MV-4-11 (cell line): Measurements from ENCODE around the gene ANAPC10.
"Not testable (repeated sequence)": the region's sequence is repeated elsewhere in the genome, so short reads cannot be mapped to it uniquely, and the experiment has no call there.

Experiments
- DNase-seq: peaks from one replicate; lab custom pipeline; 2025; lab: John Stamatoyannopoulos, UW

Gene ANAPC10

DNA sequence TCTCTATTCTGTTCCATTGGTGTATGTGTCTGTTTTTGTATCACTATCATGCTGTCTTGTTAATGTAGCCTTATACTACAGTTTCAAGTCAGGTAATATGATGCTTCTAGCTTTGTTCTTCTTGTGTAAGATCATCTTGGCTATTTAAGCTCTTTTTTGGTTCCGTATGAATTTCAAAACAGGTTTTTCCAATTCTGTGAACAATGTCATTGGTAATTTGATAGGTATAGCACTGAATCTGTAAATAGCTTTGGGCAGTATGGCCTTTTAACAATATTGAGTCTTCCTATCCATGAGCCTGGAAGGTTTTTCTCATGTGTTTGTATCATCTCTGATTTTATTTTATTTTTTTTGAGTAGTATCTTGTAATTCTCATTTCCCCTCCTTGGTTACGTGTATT is 94.3 kb downstream of the ANAPC10 start:
- no peak for DNase-seq

DNA sequence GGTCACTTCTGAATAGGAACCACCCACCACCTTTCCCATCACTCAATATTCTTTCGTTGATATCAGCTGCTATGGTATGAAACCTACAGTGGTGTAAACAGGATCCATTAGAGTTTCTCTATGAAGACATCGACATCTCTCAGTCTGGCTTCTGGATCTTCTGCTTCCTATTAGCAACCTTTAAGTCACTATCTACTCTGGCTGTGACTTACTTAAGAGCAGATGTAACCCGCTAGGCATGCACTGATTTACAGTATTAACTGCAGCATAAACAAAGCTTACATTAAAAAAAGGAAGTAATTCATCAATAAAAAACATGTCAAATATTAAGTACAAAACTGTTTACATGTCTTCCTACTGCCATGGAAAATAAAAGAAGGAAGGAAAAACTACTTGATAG is 96.4 kb downstream of the ANAPC10 start:
- DNase-seq: peak; percentile 26

- DNase-seq: not testable (repeated sequence)
Observed at GRCh38 chr4:145000656-145001055, 97.3 kb downstream of the ANAPC10 start.

DNA sequence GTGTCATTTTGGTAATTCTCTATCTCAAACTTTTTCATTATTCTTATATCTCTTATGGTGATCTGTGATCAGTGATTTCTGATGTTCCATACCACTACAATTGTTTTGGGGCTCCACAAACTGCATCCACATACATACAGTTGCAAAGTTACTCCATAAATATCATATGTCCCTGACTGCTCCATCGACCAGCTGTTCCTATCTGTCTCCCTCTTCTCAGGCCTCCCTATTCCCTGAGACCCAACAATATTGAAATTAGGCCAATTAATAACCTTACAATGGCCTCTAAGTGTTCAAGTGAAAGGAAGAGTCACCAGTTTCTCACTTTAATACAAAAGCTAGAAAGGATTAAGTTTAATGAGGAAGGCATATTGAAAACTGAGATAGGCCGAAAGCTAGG is 108.7 kb downstream of the ANAPC10 start:
- no peak for DNase-seq

GRCh38 chr4:144985531-144985930 is 112.5 kb downstream of the ANAPC10 start:
- no peak for DNase-seq

DNA sequence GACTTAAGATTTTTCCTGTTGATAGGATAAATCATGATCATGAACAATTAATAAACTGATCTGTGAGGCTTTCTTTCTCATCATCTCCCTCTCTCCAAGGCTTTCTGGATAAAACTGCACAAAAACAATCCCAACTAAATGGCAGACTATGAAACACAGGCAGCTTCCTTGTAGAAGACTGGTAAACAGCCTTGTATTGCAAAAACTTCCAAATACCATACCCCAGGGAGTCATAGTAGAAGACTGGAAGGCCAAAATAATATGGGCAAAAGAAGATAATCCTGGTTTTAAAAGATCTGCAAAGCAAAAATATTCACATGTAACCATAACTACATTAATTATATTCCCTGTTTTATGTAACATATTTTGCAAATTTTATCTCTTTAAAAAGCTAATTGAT is 113.0 kb downstream of the ANAPC10 start:
- no peak for DNase-seq

DNA sequence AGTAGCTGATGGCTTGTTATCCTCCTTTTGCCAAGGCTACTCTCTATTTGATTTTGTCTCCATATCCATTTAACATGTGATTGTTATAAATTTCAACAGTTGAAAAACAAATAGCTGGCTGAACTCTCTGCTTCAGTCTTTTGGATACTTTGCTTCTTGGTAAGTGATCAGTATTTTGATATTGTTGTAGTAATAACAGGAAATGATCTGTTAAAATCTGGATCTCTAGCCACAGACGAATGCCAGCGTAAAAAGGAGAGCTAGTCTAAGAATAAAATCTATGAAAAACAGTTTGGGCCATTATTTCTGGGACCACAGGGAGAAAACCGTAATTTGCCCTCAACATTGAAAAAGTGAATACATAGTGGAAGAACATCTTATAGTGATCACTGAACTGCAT is 113.8 kb downstream of the ANAPC10 start:
- DNase-seq: no peak

- DNase-seq: no peak
Observed at GRCh38 chr4:144975718-144976117, 122.3 kb downstream of the ANAPC10 start.

DNA sequence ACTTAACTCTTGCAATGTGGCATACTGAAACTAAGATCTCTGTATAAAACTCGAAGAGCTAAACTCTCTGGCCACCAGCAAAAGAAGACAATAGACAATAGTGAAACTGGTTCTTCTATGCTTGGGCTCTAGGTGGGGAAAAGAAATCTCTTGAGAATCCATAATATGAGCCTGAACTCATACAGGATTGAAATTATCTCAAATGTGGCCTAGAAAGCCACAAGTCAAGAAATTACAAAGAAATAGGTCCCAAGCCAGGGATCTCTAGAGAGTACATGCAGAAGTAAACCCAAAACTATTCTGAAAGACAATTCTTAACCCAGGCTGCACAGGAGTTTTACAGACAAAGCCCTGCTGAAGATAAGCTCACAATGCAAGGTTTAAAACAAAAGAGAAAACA is 127.4 kb downstream of the ANAPC10 start:
- DNase-seq: no peak

DNA sequence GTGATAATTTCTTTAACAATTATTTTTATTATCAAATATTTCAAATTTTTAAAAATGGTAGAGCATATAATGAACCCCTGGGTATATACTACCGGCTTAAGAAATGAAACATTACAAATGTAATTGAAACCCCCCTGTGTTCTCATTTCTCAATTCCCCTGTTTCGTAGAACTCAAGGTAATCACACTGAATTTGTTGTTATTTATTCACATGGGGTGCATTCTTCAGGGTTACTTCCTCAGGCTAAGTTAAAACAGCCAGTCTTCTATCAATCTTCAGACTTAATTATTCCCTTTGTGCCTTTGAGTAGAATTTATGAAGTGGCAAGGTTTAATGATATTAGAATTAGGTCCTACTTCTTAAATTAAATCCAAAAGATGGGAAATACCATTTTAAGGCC is 128.2 kb downstream of the ANAPC10 start:
- no peak for DNase-seq

- DNase-seq: no peak
Observed at GRCh38 chr4:144968606-144969005, 129.4 kb downstream of the ANAPC10 start.

DNA sequence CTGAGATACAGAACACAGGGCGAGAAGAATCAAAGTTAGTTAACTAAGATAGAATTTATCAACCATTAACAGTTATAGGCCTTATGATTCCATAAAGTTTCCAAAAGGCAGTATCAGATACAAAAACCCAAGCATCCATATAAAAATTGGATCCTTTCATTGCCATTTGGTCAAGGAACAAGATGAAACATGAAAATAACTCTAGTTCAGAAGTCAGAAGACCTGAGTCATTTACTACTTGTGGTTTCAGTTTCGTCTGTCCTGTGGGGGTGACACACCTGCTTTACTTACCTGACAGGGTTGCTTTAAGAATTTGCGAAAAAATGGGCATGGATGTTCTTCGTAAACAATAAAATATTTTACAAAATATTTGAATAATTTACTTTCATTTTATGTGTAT is 130.8 kb downstream of the ANAPC10 start:
- no peak for DNase-seq

DNA sequence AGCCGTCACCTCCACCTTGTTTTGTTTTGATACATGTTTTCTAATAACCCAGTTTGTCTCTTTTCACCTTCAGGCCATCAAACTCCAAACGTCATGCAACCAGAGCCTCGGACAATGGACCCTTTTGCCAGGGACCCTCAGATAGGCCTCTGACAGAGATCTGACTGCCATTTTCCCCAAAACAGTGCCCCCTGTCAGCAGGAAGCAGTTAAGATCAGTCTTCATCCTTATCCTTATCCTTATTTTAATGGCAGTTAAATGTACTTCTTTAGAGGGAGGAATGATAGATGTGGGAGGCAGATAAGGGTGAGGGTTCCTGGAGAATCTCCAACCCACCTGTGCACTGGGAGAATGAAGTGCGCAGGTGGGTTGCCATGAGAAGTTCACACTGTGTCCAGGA is 135.7 kb downstream of the ANAPC10 start:
- no peak for DNase-seq

DNA sequence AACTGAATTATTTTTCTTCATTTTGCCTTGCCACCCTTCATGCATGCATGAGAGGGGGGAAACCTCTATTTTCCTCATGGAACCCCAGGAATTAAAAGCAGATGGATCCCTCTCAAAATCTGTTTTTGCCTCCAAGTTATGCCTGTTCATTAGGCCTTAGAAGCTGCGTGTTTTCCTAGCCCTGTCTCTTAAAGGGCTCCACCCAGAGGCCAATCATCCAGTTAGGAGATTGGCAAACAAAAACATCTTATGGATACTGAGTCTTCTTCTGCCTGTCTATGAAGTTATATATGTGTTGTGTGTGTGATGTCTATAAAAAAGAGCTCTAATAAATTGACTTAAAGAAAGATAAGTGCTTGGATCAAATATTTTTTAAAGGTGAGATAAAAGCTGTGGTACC is 142.9 kb downstream of the ANAPC10 start:
- DNase-seq: no peak

DNA sequence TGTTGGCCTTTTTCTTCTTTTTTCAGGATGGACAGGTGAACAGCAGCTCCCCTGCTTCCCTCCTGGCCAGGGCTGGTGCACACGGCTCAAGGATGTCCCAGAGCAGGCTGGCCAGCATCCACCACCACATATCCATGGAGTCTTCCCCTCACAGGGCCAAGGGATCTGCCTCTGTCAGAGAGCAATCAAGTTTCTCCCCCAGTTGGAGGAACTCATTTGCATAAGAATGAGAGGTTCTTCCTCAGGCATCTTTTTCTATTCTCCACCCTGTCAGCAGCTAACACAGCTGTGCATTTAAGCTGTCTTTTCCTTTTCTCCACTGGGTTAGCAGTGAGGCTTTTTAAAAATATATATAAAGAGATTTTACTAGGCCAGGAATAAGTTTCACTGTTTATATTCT is 143.8 kb downstream of the ANAPC10 start:
- DNase-seq: no peak

GRCh38 chr4:144948421-144948820 is 149.6 kb downstream of the ANAPC10 start:
- no peak for DNase-seq

GRCh38 chr4:144948009-144948408 is 150.0 kb downstream of the ANAPC10 start:
- DNase-seq: no peak
